Smooth muscle cell of the brain vasculature (primary cell): ENCODE data around the gene SPATS1.

Experiments
- DNase-seq: peaks from one replicate; pipeline ENCODE4 v3.0.0-alpha.2; 2012; ENCODE audit warnings: low read depth, low spot score

Gene SPATS1

GRCh38 chr6:44387346-44388134 is 45.1 kb downstream of the SPATS1 start, which contains the start of gene CDC5L:
CDC5L (plus strand) TSS chr6:44387706; CDS start chr6:44387824, 118 bp downstream.
- DNase-seq, result peak; percentile 98

GRCh38 chr6:44388135-44388487 is 45.7 kb downstream of the SPATS1 start:
- DNase-seq, result no peak

DNA sequence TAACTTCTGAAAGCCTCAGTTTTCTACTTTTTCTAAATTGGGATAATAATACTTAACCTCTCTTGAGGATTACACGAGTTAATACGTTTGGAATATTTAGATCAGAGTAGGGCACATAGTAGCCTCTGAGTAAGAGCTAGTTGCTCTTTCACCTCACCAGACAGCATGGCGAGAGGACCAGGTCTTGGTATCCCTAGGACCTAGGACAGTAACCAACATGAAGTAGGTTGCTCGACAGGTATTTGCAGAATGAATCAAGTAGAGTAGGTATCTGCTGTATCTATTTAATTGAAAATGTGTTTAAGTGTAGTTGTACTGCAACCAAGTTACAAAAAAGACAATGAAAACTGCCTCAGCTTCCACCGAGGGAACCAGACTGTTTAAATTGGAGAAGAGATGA is 46.4 kb downstream of the SPATS1 start:
- no peak for DNase-seq

DNA sequence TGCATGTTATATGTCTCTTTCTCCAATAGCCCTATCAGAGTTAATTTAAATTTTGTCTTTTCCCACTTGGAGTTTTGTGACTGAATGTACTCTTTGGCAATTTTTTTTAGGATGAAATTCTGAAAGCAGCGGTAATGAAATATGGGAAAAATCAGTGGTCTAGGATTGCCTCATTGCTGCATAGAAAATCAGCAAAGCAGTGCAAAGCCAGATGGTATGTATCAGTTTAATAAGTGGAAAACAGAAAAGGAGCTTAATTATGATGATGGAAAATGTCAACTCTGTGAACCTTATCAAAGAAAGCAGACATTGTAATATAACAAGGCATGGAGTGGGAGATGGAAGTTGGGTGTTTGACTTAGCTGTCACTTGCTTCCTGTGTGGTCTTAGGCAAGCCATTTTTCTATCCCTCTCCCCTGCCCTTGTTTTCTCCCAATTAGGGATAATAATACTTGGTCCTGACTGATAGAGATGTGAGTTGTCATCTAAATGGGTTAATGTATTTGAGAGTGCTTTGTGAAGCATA is 47.8 kb downstream of the SPATS1 start:
- DNase-seq, result no peak
